ENCODE results near the gene INPP4A. TPM values are rescaled to one million over a fixed set of nuclear protein-coding genes. Genes with fewer than 3 reads are reported as not detected.

Gene INPP4A
- total and polyA plus RNA-seq, 9 of the 15 experiments (the other 6 are each of a cell fraction or from before 2014, with no cell fraction given) = 1.8 to 15.7 (median 8.3) TPM

DNA sequence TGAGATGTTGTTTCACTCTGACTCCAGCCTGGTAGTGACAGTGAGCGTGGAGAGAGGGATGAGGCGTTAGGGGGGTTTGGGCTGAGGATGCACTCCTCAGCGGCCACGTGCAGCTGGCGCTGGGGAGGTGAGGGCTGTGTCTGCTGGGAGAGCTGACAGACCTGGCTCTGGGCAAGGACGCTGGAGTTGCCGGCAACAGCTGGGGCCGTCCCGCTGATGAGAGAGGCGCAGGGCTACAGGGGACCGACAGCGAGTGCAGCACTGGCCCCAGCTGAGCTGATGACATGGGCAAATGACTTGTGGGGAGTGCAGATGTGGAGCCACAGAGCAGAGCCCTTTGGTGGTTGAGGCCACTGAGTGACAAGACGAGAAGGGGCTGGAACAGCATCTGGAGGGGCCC lies 125.3 kb downstream of the INPP4A start:
- no peak for FAIRE-seq
- Histone ChIP-seq H3K27ac (ENCODE audit: extremely low read depth, low read depth, low read length) (no peak overlapping the region), H3K4me2 (ENCODE audit: insufficient read depth, low read length) (no peak overlapping the region), H3K4me1 (replicated peaks in 1 of 2; ENCODE audit: control insufficient read depth in 2 of 2, insufficient read depth in 2 of 2, low read length in 2 of 2) (no peaks in the 10 kb centered on the region), H3K9me3 (replicated peaks; ENCODE audit: control insufficient read depth, insufficient read depth, low read depth, low read length) (no peaks in the 10 kb centered on the region), H3K9ac (ENCODE audit: insufficient read depth in 1 of 2, low read depth in 2 of 2, low read length in 2 of 2) (0 out of 4 replicates have a peak overlapping the region, but pooled peaks of 1 of the 2 experiments have one; percentile 48), H3K4me3 (no peak overlapping the region), H3K9me1 (ENCODE audit: control insufficient read depth, insufficient read depth, low read length) (no peaks in the 10 kb centered on the region), H3K79me2 (ENCODE audit: control insufficient read depth, insufficient read depth, low read length) (no peaks in the 10 kb centered on the region), H3K27me3 (ENCODE audit: control insufficient read depth in 2 of 2, insufficient read depth in 2 of 2, low read length in 2 of 2) (no peaks in the 10 kb centered on the region), H2AFZ (ENCODE audit: low read depth, low read length) (no peak overlapping the region), H4K20me1 (replicated peaks; ENCODE audit: control insufficient read depth, insufficient read depth, low read length) (no peaks in the 10 kb centered on the region; the same call in 1 of the 2 replicates), H3K36me3 (ENCODE audit: control insufficient read depth, insufficient read depth, low read length) (peaks cover 31% of the 10 kb centered on the region; the same call in 2 of the 3 replicates)
- ChIA-PET CTCF (ENCODE audit: low intra/inter-chr PET ratio) (interaction anchor here (0.6 to 1.0 kb wide), 2 partner anchors 157 to 829 kb away, joined by 3 to 4 read pairs; no protein-coding TSS in a partner anchor), POLR2A (interaction anchor here (1.6 to 2.3 kb wide), 2 partner anchors 10 to 12 kb away, joined by 4 to 11 read pairs; no protein-coding TSS in a partner anchor)
- no peak for DNase-seq (ENCODE audit: extremely low read depth in 1 of 4, low spot score in 3 of 4)
- TF ChIP-seq, protein P1, sequence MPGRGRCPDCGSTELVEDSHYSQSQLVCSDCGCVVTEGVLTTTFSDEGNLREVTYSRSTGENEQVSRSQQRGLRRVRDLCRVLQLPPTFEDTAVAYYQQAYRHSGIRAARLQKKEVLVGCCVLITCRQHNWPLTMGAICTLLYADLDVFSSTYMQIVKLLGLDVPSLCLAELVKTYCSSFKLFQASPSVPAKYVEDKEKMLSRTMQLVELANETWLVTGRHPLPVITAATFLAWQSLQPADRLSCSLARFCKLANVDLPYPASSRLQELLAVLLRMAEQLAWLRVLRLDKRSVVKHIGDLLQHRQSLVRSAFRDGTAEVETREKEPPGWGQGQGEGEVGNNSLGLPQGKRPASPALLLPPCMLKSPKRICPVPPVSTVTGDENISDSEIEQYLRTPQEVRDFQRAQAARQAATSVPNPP (IDR thresholded peaks at IDR 0.05; ENCODE audit: borderline replicate concordance, insufficient read depth, insufficient read length) = no peak
- TF ChIP-seq TEAD2 (tag; IDR thresholded peaks at IDR 0.05) (no peak), TEAD1 (CRISPR knock-in tag; IDR thresholded peaks at IDR 0.05) (no peak), ZNF766 (CRISPR knock-in tag; conservative IDR thresholded peaks at IDR 0.05) (no peak), PURB (CRISPR knock-in tag; IDR thresholded peaks at IDR 0.05; ENCODE audit: low read depth) (no peak), ZNF239 (CRISPR knock-in tag; IDR thresholded peaks at IDR 0.05) (no peak), TEAD4 (IDR thresholded peaks at IDR 0.05; ENCODE audit: low read length) (no peak), TEAD4 (CRISPR knock-in tag; IDR thresholded peaks at IDR 0.05; ENCODE audit: borderline replicate concordance) (no peak), CEBPB (tag; IDR thresholded peaks at IDR 0.05) (no peak)
- TF ChIP-seq, protein P2, sequence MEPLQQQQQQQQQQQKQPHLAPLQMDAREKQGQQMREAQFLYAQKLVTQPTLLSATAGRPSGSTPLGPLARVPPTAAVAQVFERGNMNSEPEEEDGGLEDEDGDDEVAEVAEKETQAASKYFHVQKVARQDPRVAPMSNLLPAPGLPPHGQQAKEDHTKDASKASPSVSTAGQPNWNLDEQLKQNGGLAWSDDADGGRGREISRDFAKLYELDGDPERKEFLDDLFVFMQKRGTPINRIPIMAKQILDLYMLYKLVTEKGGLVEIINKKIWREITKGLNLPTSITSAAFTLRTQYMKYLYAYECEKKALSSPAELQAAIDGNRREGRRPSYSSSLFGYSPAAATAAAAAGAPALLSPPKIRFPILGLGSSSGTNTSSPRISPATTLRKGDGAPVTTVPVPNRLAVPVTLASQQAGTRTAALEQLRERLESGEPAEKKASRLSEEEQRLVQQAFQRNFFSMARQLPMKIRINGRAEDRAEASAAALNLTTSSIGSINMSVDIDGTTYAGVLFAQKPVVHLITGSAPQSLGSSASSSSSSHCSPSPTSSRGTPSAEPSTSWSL (CRISPR knock-in tag; IDR thresholded peaks at IDR 0.05; ENCODE audit: borderline replicate concordance) = no peak
- TF ChIP-seq, protein P3, sequence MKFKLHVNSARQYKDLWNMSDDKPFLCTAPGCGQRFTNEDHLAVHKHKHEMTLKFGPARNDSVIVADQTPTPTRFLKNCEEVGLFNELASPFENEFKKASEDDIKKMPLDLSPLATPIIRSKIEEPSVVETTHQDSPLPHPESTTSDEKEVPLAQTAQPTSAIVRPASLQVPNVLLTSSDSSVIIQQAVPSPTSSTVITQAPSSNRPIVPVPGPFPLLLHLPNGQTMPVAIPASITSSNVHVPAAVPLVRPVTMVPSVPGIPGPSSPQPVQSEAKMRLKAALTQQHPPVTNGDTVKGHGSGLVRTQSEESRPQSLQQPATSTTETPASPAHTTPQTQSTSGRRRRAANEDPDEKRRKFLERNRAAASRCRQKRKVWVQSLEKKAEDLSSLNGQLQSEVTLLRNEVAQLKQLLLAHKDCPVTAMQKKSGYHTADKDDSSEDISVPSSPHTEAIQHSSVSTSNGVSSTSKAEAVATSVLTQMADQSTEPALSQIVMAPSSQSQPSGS (CRISPR knock-in tag; IDR thresholded peaks at IDR 0.05) = no peak
- intact Hi-C loops (cut with micrococcal nuclease) = no loop called here
- no TSS peak for BruUV-seq (replicated peaks)
- in situ Hi-C loops (cut with MboI) = no loop called here
- no peak for ATAC-seq
- WGBS (ENCODE audit: insufficient coverage, low coverage, missing lambda C conversion rate) = 85% methylated on average over 12 of the region's 13 CpGs
